Esophagus muscularis mucosa (tissue), 3 donors: ENCODE measurements around the gene STAT4.

Source experiments
- POLR2A ChIP-seq: fragments of 450-650 bp; IDR thresholded peaks from one replicate; pipeline ENCODE4 v1.6.1; 2017; ENCODE audit warnings: antibody characterized with exemption, moderate library complexity, mild to moderate bottlenecking, low read depth
- TF ChIP-seq, protein P1 (sequence below), 3 experiments: fragments of 200-600 bp in 2 of 3; fragments of 450-650 bp in 1 of 3; sonication (generic) in 2 of 3; IDR thresholded peaks; one replicate each; pipeline ENCODE4 v1.5.1; 2017 to 2019; ENCODE audit warnings: antibody characterized with exemption in 3 of 3, mild to moderate bottlenecking in 2 of 3, moderate library complexity in 1 of 3

DNA sequence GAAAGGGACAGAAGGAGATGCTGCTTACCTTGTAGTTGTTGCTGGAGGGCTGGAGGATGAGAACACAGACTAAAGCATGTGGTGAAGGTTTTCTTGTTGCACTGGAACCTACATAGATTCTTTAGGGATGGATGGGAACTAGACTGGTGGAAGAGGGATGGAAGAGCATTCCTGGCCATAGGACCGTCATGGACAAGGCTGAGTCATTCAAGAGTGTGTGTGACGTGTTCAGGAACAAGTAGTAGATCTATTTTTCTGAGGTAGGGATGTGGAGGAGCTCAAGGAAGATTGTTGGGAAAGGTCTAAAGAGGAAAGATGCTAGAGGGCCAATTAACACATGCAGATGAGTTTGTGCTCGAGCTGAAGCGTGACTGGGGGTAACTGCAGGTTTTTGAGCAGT lies 6.6 kb downstream of the STAT4 start:
- TF ChIP-seq, protein P1, sequence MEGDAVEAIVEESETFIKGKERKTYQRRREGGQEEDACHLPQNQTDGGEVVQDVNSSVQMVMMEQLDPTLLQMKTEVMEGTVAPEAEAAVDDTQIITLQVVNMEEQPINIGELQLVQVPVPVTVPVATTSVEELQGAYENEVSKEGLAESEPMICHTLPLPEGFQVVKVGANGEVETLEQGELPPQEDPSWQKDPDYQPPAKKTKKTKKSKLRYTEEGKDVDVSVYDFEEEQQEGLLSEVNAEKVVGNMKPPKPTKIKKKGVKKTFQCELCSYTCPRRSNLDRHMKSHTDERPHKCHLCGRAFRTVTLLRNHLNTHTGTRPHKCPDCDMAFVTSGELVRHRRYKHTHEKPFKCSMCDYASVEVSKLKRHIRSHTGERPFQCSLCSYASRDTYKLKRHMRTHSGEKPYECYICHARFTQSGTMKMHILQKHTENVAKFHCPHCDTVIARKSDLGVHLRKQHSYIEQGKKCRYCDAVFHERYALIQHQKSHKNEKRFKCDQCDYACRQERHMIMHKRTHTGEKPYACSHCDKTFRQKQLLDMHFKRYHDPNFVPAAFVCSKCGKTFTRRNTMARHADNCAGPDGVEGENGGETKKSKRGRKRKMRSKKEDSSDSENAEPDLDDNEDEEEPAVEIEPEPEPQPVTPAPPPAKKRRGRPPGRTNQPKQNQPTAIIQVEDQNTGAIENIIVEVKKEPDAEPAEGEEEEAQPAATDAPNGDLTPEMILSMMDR (IDR thresholded peaks at IDR 0.05): no peak
- no peak for TF ChIP-seq POLR2A
